RWPE1 (cell line): ENCODE data around the gene PTPRN2.

Experiments used
- CTCF ChIA-PET: fragments of 350-600 bp; sonication (Branson Sonifier 250); formaldehyde crosslinking; extraction: SDS; loops from one replicate; lab custom pipeline; 2021; lab: Yijun Ruan, JAX
- POLR2A ChIA-PET: fragments of 400-600 bp; formaldehyde crosslinking; extraction: SDS; loops from one replicate; lab custom pipeline; 2020; ENCODE audit warnings: antibody characterized with exemption; ENCODE audit not compliant: low non-redundant PET; lab: Yijun Ruan, JAX
- DNase-seq: peaks from one replicate; pipeline ENCODE4 v3.0.0; 2012; ENCODE audit warnings: low spot score
- H3K27ac ChIP-seq: fragments of 450-650 bp; 2 replicates; pipeline ENCODE4 v1.5.1; 2017
- CTCF ChIP-seq: fragments of 450-650 bp; conservative IDR thresholded peaks from 2 replicates; pipeline ENCODE4 v1.5.1; 2017; ENCODE audit warnings: low read depth, mild to moderate bottlenecking

PTPRN2 gene

GRCh38 chr7:157621131-157621681 is 966.4 kb downstream of the PTPRN2 start:
- ChIA-PET POLR2A (no interaction called here), CTCF (no interaction called here)
- H3K27ac ChIP-seq = no peak overlapping the region
- DNase-seq = no peak
- no peak for TF ChIP-seq CTCF

DNA sequence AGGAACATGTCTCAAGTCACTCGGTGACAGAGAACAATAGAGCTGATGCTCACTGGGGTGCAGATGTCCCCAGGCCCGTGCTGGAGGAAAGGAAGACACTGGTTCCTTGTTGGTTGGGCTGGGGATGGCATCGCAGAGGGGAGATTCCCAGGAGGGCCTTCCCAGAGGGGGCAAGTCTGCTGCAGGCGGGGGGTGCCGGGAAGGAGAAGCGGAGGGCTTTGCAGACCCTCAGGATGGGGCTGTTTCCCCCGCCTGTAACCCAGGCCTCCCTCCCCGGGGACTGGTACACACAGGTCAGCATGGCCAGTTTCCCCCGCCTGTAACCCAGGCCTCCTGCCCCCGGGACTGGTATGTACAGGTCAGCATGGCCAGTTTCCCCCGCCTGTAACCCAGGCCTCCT is 967.0 kb downstream of the PTPRN2 start:
- ChIA-PET CTCF (no interaction called here), POLR2A (no interaction called here)
- TF ChIP-seq CTCF = no peak
- no peak overlapping the region for H3K27ac ChIP-seq
- DNase-seq = no peak

DNA sequence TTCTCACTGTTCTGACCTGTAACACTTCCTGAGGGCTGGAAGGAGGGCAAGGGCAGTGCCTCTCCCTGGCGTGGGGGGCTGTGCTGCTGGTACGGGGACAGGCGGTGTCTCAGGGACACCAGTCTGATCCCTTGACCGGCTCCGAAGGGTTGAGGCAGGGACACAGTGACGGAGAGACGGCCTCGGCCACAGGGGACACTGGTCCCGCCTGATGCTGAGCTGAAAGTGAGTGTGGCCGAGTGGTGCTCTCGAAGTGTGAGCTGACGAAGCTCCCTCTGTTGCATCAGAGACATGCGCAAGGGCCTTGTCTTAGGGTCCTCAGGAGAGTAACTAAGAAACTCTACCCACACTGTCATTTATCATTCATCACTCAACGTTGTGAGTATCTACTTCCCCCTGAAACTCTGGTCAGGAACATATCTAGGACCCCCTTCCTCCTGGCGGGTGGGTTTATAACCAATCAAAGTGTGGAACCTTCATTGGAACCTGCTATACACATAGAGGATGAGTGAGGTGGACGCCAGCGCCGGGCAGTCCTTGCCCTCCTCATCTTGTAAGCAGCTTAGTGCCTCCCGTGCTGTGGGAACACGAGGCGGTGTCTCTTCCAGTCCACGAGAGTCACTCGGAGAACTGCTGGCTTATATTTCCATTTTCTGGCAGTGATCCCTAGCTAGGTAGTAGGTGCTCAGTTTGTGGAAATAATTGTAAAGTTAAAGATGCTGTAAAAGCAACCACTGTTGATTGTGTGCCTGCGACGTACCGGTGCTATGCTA is 967.7 kb downstream of the PTPRN2 start:
- ChIA-PET POLR2A (no interaction called here), CTCF (no interaction called here)
- DNase-seq = no peak
- no peak for TF ChIP-seq CTCF
- no peak overlapping the region for H3K27ac ChIP-seq

DNA sequence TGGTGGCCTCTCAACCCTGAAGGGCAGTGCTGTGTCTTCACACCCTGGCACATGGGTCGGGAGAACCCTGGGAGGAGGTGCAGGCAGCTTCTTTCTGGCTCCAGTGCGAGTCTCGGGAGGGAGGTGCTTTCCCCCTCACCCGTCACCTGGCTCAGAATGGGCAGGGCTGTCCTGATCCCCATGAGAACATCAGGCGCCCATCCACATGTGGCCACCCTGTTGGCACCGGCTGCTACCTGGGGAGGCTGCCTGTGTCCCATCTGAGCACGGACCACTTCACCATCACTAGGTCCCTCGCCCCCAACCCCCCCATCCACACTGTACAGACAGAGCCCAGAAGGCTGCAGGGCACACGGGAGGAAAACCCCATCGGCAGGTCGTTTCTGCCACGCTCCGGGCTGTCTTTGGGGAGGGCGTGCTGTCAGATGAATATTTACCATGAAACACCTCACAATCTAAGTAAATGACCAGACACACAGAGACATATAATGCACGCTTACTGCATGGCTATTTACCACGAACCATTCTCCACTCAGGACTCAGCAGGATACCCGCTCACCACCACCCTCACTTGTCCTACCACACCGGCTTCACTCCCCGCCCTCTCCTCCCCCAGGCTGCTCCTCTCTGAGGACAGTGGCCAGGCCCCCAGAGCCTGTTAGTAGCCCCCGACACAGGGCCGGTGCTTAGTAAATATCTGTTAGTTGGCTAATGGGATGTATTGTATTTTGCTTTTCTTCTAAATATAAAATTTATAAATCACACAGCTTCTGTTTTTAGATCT is 968.6 kb downstream of the PTPRN2 start:
- DNase-seq = no peak
- no peak overlapping the region for H3K27ac ChIP-seq
- no peak for TF ChIP-seq CTCF
- ChIA-PET POLR2A (no interaction called here), CTCF (no interaction called here)

- TF ChIP-seq CTCF = no peak
- ChIA-PET POLR2A (no interaction called here), CTCF (no interaction called here)
- no peak overlapping the region for H3K27ac ChIP-seq
- no peak for DNase-seq
Measured at GRCh38 chr7:157618091-157618726, 969.4 kb downstream of the PTPRN2 start.

DNA sequence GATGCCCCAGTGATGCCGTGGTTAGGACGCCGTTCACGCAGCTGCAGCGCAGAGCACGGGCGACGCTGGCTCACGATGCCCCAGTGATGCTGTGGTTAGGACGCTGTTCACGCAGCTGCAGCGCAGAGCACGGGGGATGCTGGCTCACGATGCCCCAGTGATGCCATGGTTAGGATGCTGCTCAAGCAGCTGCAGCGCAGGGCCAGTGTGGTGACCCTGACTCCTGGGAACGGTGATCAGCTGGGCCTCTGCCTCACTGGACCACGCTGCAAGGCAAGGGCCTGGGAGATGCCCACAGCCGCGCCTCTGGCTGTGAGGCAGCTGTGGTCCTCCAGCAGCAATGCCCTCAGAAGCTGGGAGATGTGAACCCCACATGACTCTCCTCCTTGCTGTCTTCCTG is 970.2 kb downstream of the PTPRN2 start:
- ChIA-PET CTCF (no interaction called here), POLR2A (no interaction called here)
- DNase-seq = no peak
- TF ChIP-seq CTCF = no peak
- H3K27ac ChIP-seq = no peak overlapping the region
